GM19395 (cell line): ENCODE results near the gene COPS6.
"Not testable (repeated sequence)": the region's sequence is repeated elsewhere in the genome, so short reads cannot be mapped to it uniquely, and the experiment has no call there.

Experiments
- ATAC-seq: cut with Tn5 transposase; IDR thresholded peaks from one replicate; pipeline ENCODE4 v1.9.1; 2021; ENCODE audit warnings: mild to moderate bottlenecking, moderate library complexity; ENCODE audit not compliant: unreplicated experiment

The COPS6 gene

DNA sequence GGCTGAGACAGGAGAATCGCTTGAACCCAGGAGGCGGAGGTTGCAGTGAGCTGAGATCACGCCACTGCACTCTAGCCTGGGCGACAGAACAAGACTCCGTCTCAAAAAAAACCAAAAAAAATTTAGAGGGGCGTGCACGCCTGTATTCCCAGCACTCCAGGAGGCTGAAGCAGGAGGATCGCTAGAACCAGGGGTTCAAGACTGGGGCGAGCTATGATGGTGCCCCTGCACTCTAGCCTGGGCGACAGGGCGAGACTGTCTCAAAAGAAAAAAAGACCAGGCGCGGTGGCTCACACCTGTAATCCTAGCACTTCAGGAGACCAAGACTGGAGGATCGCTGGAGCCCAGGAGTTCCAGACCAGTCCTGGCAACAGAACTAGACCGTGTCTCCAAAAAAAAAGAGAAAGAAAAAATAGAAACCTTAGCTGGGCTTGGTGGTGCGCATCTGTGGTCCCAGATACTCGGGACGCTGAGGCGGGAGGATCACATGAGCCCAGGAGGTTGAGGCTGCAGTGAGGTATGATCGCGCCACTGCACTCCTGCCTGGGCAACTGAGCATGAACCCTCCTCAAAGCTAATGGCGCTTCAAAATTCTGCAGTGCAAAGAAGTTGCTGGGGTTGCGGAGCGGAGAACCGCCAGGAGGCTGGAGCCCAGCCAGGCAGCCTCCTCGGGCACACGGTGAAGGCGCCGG is 37.6 kb downstream of the COPS6 start:
- ATAC-seq = peak; percentile 27

DNA sequence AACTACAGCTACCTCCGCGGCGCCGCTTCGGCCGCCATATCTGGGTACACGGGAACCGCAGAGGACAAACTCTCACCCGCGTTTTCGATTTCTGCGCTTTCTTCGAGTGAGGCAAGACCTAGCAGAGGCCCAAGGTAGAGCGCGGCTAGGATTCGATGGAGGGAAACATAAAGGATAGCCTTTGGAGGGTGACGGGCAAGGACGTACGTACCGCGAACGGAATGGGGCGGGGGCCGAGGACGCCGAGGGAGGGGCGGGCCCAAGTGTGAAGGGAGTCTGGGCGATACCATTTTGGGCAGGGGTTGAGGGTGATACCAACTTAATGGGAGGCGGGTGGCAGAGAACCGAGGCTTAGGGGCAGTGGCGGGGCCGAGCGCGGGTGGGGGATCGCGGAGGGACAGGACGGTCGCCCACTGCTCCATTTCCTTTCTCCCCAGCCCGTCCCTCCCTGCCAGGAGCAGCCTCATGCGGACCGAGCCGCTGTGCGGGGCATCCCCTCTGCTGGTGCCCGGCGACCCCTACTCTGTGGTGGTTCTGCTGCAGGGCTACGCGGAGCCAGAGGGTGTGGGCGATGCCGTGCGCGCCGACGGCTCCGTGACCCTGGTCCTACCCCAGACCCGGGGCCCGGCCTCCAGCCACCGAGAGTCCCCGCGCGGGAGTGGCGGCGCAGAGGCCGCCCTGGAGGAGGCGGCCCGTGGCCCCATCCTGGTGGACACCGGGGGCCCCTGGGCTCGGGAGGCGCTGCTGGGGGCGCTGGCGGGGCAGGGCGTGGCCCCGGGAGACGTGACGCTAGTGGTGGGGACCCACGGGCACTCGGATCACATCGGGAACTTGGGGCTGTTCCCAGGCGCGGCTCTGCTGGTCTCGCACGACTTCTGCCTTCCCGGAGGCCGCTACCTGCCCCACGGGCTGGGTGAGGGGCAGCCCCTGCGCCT is 38.4 kb downstream of the COPS6 start, which contains the start of gene MBLAC1:
Gene MBLAC1, plus strand, starts transcription at position 37 of the 935 bp plus-strand sequence. Its CDS starts 429 bp downstream, at position 466.
- peak; percentile 66 for ATAC-seq

DNA sequence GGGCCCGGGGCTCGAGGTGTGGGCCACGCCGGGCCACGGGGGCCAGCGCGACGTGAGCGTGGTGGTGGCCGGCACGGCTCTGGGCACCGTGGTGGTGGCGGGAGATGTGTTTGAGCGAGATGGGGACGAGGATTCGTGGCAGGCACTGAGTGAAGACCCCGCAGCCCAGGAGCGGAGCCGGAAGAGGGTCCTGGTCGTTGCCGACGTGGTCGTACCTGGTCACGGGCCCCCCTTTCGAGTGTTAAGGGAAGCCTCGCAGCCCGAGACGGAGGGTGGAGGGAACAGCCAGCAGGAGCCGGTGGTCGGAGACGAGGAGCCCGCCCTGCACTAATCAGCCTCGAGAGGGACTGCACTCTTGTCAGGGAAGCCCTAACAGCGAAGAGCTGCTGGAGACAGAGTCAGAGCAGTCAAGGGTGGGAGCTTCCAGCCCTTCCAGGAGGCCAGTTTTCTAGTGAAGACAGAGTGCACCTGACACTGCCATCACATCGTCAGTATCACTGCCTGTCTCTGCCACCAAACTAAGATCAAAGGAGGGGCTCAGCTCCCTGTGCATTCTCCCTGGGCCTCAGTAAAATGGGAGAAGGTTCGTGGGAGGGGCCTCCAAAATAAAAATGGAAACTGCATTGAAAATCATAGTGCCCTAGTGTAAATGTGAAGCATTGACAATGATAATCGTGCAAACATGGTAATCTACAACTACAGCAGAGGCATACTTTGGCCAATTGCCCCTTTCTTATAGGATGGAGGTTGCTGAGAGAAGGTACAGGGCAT is 39.3 kb downstream of the COPS6 start:
- ATAC-seq = peak; percentile 14

DNA sequence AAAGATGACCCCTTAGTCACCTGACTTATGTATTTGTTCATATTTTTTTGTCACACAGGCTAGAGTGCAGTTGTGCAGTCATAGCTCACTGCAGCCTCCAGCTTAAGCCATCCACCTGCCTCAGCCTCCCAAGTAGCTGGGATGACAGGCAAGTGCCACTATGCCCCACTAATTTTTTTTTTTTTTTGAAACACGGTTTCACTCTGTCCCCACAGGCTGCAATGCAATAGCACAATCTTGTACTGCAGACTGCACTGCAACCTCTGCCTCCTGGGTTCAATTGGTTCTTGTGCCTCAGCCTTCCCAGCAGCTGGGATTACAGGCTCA is 39.8 kb downstream of the COPS6 start:
- ATAC-seq = no peak

DNA sequence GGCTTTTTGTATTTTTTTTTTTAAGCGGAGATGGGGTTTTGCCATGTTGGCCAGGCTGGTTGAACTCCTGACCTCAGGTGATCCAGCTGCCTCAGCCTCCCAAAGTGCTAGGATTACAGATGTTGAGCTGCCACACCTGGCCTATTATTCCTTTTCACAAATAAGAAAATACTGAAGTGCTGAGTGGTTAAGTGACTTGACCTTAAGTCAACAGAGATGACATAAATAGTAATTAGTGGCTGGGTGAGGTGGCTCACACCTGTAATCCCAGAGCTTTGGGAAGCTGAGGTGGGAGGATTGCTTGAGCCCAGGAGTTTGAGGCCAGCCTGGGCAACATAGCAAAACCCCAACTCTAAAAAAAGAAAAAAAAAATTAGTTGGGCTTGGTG is 41.4 kb downstream of the COPS6 start:
- not testable (repeated sequence) for ATAC-seq

DNA sequence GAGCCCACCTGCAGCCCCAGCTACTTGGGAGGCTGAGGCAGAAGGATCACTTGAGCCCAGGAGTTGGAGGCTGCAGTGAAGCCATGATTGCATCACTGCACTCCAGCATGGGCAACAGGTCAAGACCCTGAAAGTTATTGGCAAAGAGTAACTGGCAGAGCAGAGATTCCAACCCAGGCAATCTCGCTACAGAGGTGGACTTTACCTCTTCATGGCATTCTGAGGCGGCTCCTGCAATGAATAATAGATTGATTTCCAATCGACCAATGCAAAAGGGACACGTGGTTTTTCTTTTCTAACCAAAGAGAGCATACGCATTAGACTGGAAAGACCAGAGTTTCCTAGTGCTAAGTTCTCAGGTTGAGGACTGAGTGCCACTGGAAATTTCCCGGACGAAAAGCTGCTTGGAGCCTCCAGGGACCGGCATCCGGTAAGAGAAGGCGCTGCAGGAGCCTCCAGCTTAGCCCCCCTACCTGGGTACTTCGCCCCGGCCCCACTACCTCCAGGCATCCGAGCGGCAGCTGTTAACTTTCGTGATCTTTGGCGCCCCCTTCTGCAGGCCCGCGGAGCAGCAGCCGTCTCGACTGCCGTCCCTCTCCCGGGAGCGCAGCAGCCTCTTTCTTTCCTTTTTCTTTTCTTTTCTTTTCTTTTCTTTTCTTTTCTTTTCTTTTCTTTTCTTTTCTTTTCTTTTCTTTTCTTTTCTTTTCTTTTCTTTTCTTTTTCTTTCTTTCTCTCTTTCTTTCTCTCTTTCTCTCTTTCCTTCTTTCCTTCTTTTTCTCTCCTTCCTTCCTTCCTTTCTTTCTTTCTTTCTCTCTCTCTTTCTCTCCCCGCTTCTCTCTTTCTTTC is 42.1 kb downstream of the COPS6 start:
- ATAC-seq = no peak

DNA sequence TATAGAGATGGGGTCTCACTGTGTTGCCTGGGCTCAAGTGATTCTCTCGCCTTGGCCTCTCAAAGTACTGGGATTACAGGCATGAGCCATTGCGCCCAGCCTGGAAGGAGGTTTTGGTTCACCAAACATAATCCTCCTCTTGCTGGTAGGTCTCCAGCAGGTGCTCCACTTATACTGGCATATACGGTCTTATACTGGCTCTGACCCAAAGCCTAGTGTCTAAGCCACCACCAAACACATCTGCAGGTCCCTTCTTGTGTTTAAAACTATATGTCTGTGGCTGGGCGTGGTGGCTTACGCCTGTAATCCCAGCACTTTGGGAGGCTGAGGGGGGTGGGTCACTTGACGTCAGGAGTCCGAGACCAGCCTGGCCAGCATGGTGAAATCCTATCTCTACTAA is 43.4 kb downstream of the COPS6 start:
- no peak for ATAC-seq

DNA sequence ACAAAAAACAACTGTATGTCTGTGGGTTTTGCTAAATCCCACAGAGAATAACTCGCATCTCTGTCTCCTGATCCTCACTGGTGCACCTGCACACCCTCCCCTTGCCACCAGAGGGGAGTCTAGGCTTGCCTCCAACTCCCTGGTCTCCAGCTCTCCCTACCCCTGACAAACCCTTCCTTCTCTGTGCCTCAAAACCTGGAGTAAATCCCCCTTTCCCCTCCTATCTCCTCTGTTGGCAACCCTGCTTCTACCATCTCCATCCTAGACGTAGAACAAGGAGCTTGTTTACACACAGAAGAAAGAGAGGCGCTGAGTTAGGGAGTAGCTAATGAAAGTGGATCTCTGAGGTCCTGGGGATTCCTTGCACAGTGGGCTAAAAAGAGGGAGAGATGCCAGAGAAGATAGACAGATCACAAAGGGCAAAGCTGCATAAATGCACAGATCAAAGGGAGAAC is 44.0 kb downstream of the COPS6 start:
- no peak for ATAC-seq

DNA sequence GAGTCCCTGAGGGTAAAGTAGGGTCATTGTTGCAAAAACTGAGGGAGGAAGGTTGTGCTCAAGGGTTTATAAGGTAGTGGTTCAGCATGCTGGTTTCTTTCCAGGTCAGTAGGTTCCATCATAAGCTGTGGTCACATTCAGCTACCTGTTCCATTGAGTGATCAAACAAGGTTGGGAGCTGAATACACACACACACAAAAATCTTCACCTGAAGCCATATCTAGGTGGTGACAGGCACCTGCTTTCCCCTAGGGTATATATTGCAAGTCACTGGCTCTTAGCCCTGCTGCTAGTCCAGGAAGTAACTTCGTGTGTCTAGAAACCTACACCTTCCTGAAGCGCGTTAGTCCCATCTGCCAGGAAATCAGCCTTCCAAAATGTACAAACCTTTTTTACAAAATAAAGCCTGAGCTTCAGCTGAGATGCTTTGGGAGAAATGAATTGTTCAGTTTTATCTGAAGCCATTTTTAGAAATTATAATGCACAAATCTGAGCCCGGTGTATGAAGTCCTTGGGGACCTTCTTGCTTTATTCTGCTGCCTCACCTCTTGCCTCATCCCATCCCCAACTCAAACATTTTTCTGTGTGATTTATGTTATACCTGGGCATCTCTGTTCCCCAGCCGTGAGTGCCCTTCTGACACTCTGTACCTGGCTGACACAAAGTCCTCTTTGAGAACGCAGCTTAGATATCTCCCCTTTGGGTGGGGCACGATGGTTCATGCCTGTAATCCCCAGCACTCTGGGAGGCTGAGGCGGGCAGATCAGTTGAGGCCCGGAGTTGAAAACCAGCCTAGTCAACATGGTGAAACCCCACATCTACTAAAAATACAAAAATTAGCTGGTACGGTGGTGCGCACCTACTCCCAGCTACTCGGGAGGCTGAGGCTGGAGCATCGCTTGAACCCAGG is 49.3 kb downstream of the COPS6 start:
- ATAC-seq = no peak

DNA sequence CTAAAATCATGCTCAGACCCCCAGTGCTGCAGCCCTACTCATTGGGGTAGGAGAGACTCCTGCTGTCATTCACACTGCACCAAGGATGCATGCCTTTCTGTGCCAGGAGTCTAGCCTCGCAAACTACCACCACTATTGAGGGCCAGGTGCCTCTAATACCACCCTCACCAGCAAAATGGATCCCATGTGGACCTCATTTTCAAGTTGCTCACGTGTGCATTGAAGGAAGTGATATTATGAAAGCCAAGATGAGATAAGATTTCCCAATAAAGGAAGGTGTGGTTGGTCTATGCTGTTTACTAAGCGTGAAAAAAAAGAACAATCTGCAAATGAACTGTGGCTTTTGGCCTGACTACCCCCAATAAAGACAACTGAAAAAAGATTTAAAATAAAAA is 52.8 kb downstream of the COPS6 start:
- ATAC-seq = no peak
